T-helper 1 cell treated with Interleukin-12 subunit alpha and Interleukin-12 subunit beta and Interleukin-4 antibody, amounts not matched to agents 30 μg/mL and 1 μg/mL, for 36 hours (primary cell): ENCODE data around the gene MAP1LC3B2.
"Not testable (repeated sequence)": the region's sequence is repeated elsewhere in the genome, so short reads cannot be mapped to it uniquely, and the experiment has no call there.

ENCODE experiments used
- H3K27ac Mint-ChIP-seq: one replicate; pipeline ENCODE4 v1.8.0; 2021; ENCODE audit warnings: mild to moderate bottlenecking, mixed read lengths
- H3K27me3 Mint-ChIP-seq: one replicate; pipeline ENCODE4 v1.8.0; 2021; ENCODE audit warnings: low read depth, mixed read lengths
- H3K36me3 Mint-ChIP-seq: one replicate; pipeline ENCODE4 v1.8.0; 2021; ENCODE audit warnings: low read depth, mixed read lengths
- H3K4me1 Mint-ChIP-seq: one replicate; pipeline ENCODE4 v1.8.0; 2021; ENCODE audit warnings: low read depth, mixed read lengths
- H3K4me3 Mint-ChIP-seq: one replicate; pipeline ENCODE4 v1.8.0; 2021; ENCODE audit warnings: mild to moderate bottlenecking, moderate library complexity, mixed read lengths
- H3K9me3 Mint-ChIP-seq: one replicate; pipeline ENCODE4 v1.8.0; 2021; ENCODE audit warnings: mixed read lengths

Gene MAP1LC3B2

GRCh38 chr12:116561181-116561821, 2.1 kb downstream of the MAP1LC3B2 start:
- Mint-ChIP-seq H3K27ac (peak overlapping the region; percentile 9), H3K4me3 (no peak overlapping the region), H3K4me1 (peaks cover 47% of the 10 kb centered on the region), H3K27me3 (peaks cover 18% of the 10 kb centered on the region), H3K36me3 (peaks cover 32% of the 10 kb centered on the region), H3K9me3 (peaks cover 37% of the 10 kb centered on the region)

GRCh38 chr12:116562090-116562489, 2.9 kb downstream of the MAP1LC3B2 start:
- peaks cover 37% of the 10 kb centered on the region for H3K9me3 Mint-ChIP-seq
- H3K4me1 Mint-ChIP-seq, result peaks cover 41% of the 10 kb centered on the region
- H3K27me3 Mint-ChIP-seq, result peaks cover 10% of the 10 kb centered on the region
- H3K36me3 Mint-ChIP-seq, result peaks cover 28% of the 10 kb centered on the region
- no peak overlapping the region for H3K27ac Mint-ChIP-seq
- no peak overlapping the region for H3K4me3 Mint-ChIP-seq

- peaks cover 8% of the 10 kb centered on the region for H3K27me3 Mint-ChIP-seq
- H3K4me1 Mint-ChIP-seq, result peaks cover 35% of the 10 kb centered on the region
- H3K27ac Mint-ChIP-seq, result no peak overlapping the region
These were observed 4.1 kb downstream of the MAP1LC3B2 start for GRCh38 chr12:116563262-116563661.

GRCh38 chr12:116564080-116564479, 4.9 kb downstream of the MAP1LC3B2 start:
- Mint-ChIP-seq H3K27me3 (peaks cover 8% of the 10 kb centered on the region), H3K9me3 (peaks cover 37% of the 10 kb centered on the region), H3K36me3 (peaks cover 27% of the 10 kb centered on the region), H3K4me3 (no peak overlapping the region), H3K4me1 (peaks cover 29% of the 10 kb centered on the region), H3K27ac (no peak overlapping the region)

More at GRCh38 chr12:116563262-116563661, 4.1 kb downstream of the MAP1LC3B2 start:
- Mint-ChIP-seq H3K9me3 (peaks cover 37% of the 10 kb centered on the region), H3K36me3 (peaks cover 27% of the 10 kb centered on the region), H3K4me3 (no peak overlapping the region)

- H3K27ac Mint-ChIP-seq, H3K27me3 Mint-ChIP-seq, H3K4me3 Mint-ChIP-seq: not testable (repeated sequence)
- Mint-ChIP-seq H3K4me1 (peaks cover 20% of the 10 kb centered on the region), H3K36me3 (peaks cover 27% of the 10 kb centered on the region), H3K9me3 (peaks cover 37% of the 10 kb centered on the region)
These were observed 6.0 kb downstream of the MAP1LC3B2 start for GRCh38 chr12:116565221-116565620.

- H3K36me3 Mint-ChIP-seq, result peaks cover 27% of the 10 kb centered on the region
- H3K4me3 Mint-ChIP-seq, result no peak overlapping the region
- H3K27me3 Mint-ChIP-seq, result peaks cover 8% of the 10 kb centered on the region
- peaks cover 12% of the 10 kb centered on the region for H3K4me1 Mint-ChIP-seq
- no peak overlapping the region for H3K27ac Mint-ChIP-seq
- peaks cover 37% of the 10 kb centered on the region for H3K9me3 Mint-ChIP-seq
These were observed 6.8 kb downstream of the MAP1LC3B2 start for GRCh38 chr12:116565963-116566362.

GRCh38 chr12:116568203-116568602, 9.0 kb downstream of the MAP1LC3B2 start:
- peaks cover 23% of the 10 kb centered on the region for H3K9me3 Mint-ChIP-seq
- peaks cover 23% of the 10 kb centered on the region for H3K36me3 Mint-ChIP-seq
- H3K4me1 Mint-ChIP-seq, result peaks cover 9% of the 10 kb centered on the region
- H3K27me3 Mint-ChIP-seq, result peaks cover 5% of the 10 kb centered on the region
- H3K4me3 Mint-ChIP-seq, result no peak overlapping the region
- no peak overlapping the region for H3K27ac Mint-ChIP-seq

- no peaks in the 10 kb centered on the region for H3K27me3 Mint-ChIP-seq
- peaks cover 1% of the 10 kb centered on the region for H3K36me3 Mint-ChIP-seq
- H3K4me3 Mint-ChIP-seq, result no peak overlapping the region
- no peaks in the 10 kb centered on the region for H3K9me3 Mint-ChIP-seq
- no peak overlapping the region for H3K27ac Mint-ChIP-seq
- H3K4me1 Mint-ChIP-seq, result peaks cover 2% of the 10 kb centered on the region
These were observed 11.9 kb downstream of the MAP1LC3B2 start for GRCh38 chr12:116571089-116571488.

- Mint-ChIP-seq H3K4me1 (no peaks in the 10 kb centered on the region), H3K27ac (no peak overlapping the region), H3K4me3 (no peak overlapping the region)
These were observed 14.6 kb downstream of the MAP1LC3B2 start for GRCh38 chr12:116573776-116574175.

GRCh38 chr12:116575754-116576153, 16.6 kb downstream of the MAP1LC3B2 start:
- H3K4me3 Mint-ChIP-seq, H3K4me1 Mint-ChIP-seq, H3K36me3 Mint-ChIP-seq, H3K27me3 Mint-ChIP-seq, H3K9me3 Mint-ChIP-seq, H3K27ac Mint-ChIP-seq: not testable (repeated sequence)

More at GRCh38 chr12:116573776-116574175, 14.6 kb downstream of the MAP1LC3B2 start:
- Mint-ChIP-seq H3K36me3 (no peaks in the 10 kb centered on the region), H3K9me3 (no peaks in the 10 kb centered on the region), H3K27me3 (peaks cover 6% of the 10 kb centered on the region)

- Mint-ChIP-seq H3K4me3 (no peak overlapping the region), H3K9me3 (no peaks in the 10 kb centered on the region), H3K36me3 (no peaks in the 10 kb centered on the region), H3K4me1 (peaks cover 6% of the 10 kb centered on the region), H3K27me3 (peaks cover 6% of the 10 kb centered on the region), H3K27ac (no peak overlapping the region)
These were observed 18.0 kb downstream of the MAP1LC3B2 start for GRCh38 chr12:116577154-116577561.

- Mint-ChIP-seq H3K36me3 (no peaks in the 10 kb centered on the region), H3K27ac (no peak overlapping the region), H3K4me3 (no peak overlapping the region), H3K9me3 (no peaks in the 10 kb centered on the region), H3K27me3 (peaks cover 6% of the 10 kb centered on the region), H3K4me1 (peaks cover 6% of the 10 kb centered on the region)
These were observed 18.9 kb downstream of the MAP1LC3B2 start for GRCh38 chr12:116578051-116578450.

GRCh38 chr12:116582610-116583009, 23.4 kb downstream of the MAP1LC3B2 start:
- H3K27me3 Mint-ChIP-seq, result peaks cover 9% of the 10 kb centered on the region
- H3K27ac Mint-ChIP-seq, result no peak overlapping the region
- H3K4me3 Mint-ChIP-seq, result no peak overlapping the region
- no peaks in the 10 kb centered on the region for H3K36me3 Mint-ChIP-seq
- H3K9me3 Mint-ChIP-seq, result peaks cover 21% of the 10 kb centered on the region
- peaks cover 6% of the 10 kb centered on the region for H3K4me1 Mint-ChIP-seq

GRCh38 chr12:116583129-116583694, 24.0 kb downstream of the MAP1LC3B2 start:
- Mint-ChIP-seq H3K36me3 (no peaks in the 10 kb centered on the region), H3K4me1 (peaks cover 6% of the 10 kb centered on the region), H3K4me3 (no peak overlapping the region), H3K27ac (no peak overlapping the region), H3K27me3 (peaks cover 7% of the 10 kb centered on the region), H3K9me3 (peaks cover 21% of the 10 kb centered on the region)

- peaks cover 8% of the 10 kb centered on the region for H3K4me1 Mint-ChIP-seq
- no peaks in the 10 kb centered on the region for H3K36me3 Mint-ChIP-seq
- no peak overlapping the region for H3K4me3 Mint-ChIP-seq
- peaks cover 13% of the 10 kb centered on the region for H3K27me3 Mint-ChIP-seq
- H3K9me3 Mint-ChIP-seq, result peaks cover 21% of the 10 kb centered on the region
- no peak overlapping the region for H3K27ac Mint-ChIP-seq
These were observed 28.1 kb downstream of the MAP1LC3B2 start for GRCh38 chr12:116587270-116587669.
